Activated T-helper 2 cell treated with anti-CD3 and anti-CD28 coated beads, Interferon-gamma antibody, Interleukin-2, Interleukin-4, amounts not matched to agents 10 μg/mL and 5 μg/mL and 100 μg/mL, durations not matched to agents 14 hours and 24 hours and 36 hours (primary cell): ENCODE results near the gene CISD1. TPM values are rescaled to one million over a fixed set of nuclear protein-coding genes. Genes with fewer than 3 reads are reported as not detected.
"Not testable (repeated sequence)": the region's sequence is repeated elsewhere in the genome, so short reads cannot be mapped to it uniquely, and the experiment has no call there.

Source experiments
- DNase-seq: peaks from one replicate; pipeline ENCODE4 v3.0.0; 2021; ENCODE audit warnings: low spot score
- H3K27ac Mint-ChIP-seq: one replicate; pipeline ENCODE4 v1.8.0; 2021; ENCODE audit warnings: mixed read lengths
- H3K27me3 Mint-ChIP-seq: one replicate; pipeline ENCODE4 v1.8.0; 2021; ENCODE audit warnings: low read depth, mixed read lengths
- H3K36me3 Mint-ChIP-seq: one replicate; pipeline ENCODE4 v1.8.0; 2021; ENCODE audit warnings: low read depth, mixed read lengths
- H3K4me1 Mint-ChIP-seq: one replicate; pipeline ENCODE4 v1.8.0; 2021; ENCODE audit warnings: low read depth, mixed read lengths
- H3K4me3 Mint-ChIP-seq: one replicate; pipeline ENCODE4 v1.8.0; 2021; ENCODE audit warnings: low read depth, mild to moderate bottlenecking, moderate library complexity, mixed read lengths
- H3K9me3 Mint-ChIP-seq: one replicate; pipeline ENCODE4 v1.8.0; 2021; ENCODE audit warnings: mixed read lengths
- intact Hi-C: fragments of 100-400 bp; cut with micrococcal nuclease; formaldehyde crosslinking; loops from one replicate; pipeline ENCODE4 v1.15.1; 2023
- total RNA-seq: library from RNA; stranded (reverse); gene quantifications from 2 replicates; pipeline ENCODE4 v1.2.3, GENCODE V29; 2022

CISD1 gene
- 39.7 and 43.2 TPM in 2 replicates for total RNA-seq

GRCh38 chr10:58268946-58269781 is at the start of gene CISD1:
Gene CISD1, plus strand, starts transcription at chr10:58269162. Its CDS starts 112 bp downstream, at chr10:58269274.
- H3K36me3 Mint-ChIP-seq: peaks cover 5% of the 10 kb centered on the region
- peak; percentile 94 for DNase-seq
- H3K4me3 Mint-ChIP-seq: peak within 1 kb of the TSS; percentile 90
- no peaks in the 10 kb centered on the region for H3K27me3 Mint-ChIP-seq
- intact Hi-C loops: loop anchor here (1.0 to 10.0 kb wide), 4 partner anchors 13 to 1636 kb away; partner anchors contain the start of genes CCDC6, TFAM and UBE2D1
- H3K4me1 Mint-ChIP-seq: peaks cover 20% of the 10 kb centered on the region
- no peaks in the 10 kb centered on the region for H3K9me3 Mint-ChIP-seq
- peak within 1 kb of the TSS; percentile 95 for H3K27ac Mint-ChIP-seq

GRCh38 chr10:58219875-58220274 is 49.1 kb upstream of the CISD1 start:
- Mint-ChIP-seq H3K36me3 (peaks cover 9% of the 10 kb centered on the region), H3K4me3 (no peak overlapping the region), H3K4me1 (peaks cover 3% of the 10 kb centered on the region), H3K27ac (no peak overlapping the region), H3K27me3 (no peaks in the 10 kb centered on the region), H3K9me3 (no peaks in the 10 kb centered on the region)
- DNase-seq: no peak
- intact Hi-C loops: loop anchor here (5.0 kb wide), 1 partner anchor 372 kb away; no protein-coding TSS in a partner anchor

- Mint-ChIP-seq H3K36me3 (peaks cover 13% of the 10 kb centered on the region), H3K9me3 (no peaks in the 10 kb centered on the region), H3K27ac (no peak overlapping the region), H3K4me3 (no peak overlapping the region), H3K27me3 (no peaks in the 10 kb centered on the region), H3K4me1 (peaks cover 3% of the 10 kb centered on the region)
- intact Hi-C loops: loop anchor here (5.0 kb wide), 1 partner anchor 371 kb away; no protein-coding TSS in a partner anchor
- DNase-seq: no peak
Observed at GRCh38 chr10:58220769-58221451, 48.1 kb upstream of the CISD1 start.

GRCh38 chr10:58225654-58226053 is 43.3 kb upstream of the CISD1 start:
- Mint-ChIP-seq H3K27me3 (no peaks in the 10 kb centered on the region), H3K4me1 (no peaks in the 10 kb centered on the region), H3K27ac (no peak overlapping the region), H3K4me3 (no peak overlapping the region), H3K36me3 (peaks cover 27% of the 10 kb centered on the region), H3K9me3 (no peaks in the 10 kb centered on the region)
- intact Hi-C loops: no loop called here
- DNase-seq: no peak

GRCh38 chr10:58229856-58230255 is 39.1 kb upstream of the CISD1 start:
- H3K27ac Mint-ChIP-seq, intact Hi-C loops, H3K4me1 Mint-ChIP-seq, DNase-seq, H3K9me3 Mint-ChIP-seq, H3K27me3 Mint-ChIP-seq, H3K4me3 Mint-ChIP-seq: not testable (repeated sequence)
- peaks cover 62% of the 10 kb centered on the region for H3K36me3 Mint-ChIP-seq

GRCh38 chr10:58237014-58237834 is 31.7 kb upstream of the CISD1 start:
- Mint-ChIP-seq H3K27ac (peak overlapping the region; percentile 20), H3K4me1 (peaks cover 18% of the 10 kb centered on the region), H3K27me3 (no peaks in the 10 kb centered on the region), H3K9me3 (peaks cover 5% of the 10 kb centered on the region), H3K4me3 (no peak overlapping the region), H3K36me3 (peaks cover 54% of the 10 kb centered on the region)
- intact Hi-C loops: loop anchor here (1.0 kb wide), 2 partner anchors 30 to 45 kb away; partner anchors contain the start of gene IPMK
- DNase-seq: no peak

- intact Hi-C loops: no loop called here
- no peaks in the 10 kb centered on the region for H3K27me3 Mint-ChIP-seq
- no peak for DNase-seq
- peaks cover 4% of the 10 kb centered on the region for H3K9me3 Mint-ChIP-seq
- no peak overlapping the region for H3K27ac Mint-ChIP-seq
- no peak overlapping the region for H3K4me3 Mint-ChIP-seq
- H3K4me1 Mint-ChIP-seq: peaks cover 18% of the 10 kb centered on the region
- H3K36me3 Mint-ChIP-seq: peaks cover 46% of the 10 kb centered on the region
Observed at GRCh38 chr10:58239561-58240169, 29.3 kb upstream of the CISD1 start.

- Mint-ChIP-seq H3K27me3 (no peaks in the 10 kb centered on the region), H3K36me3 (peaks cover 41% of the 10 kb centered on the region), H3K4me1 (peaks cover 18% of the 10 kb centered on the region), H3K4me3 (no peak overlapping the region), H3K27ac (no peak overlapping the region), H3K9me3 (peaks cover 6% of the 10 kb centered on the region)
- no peak for DNase-seq
- intact Hi-C loops: no loop called here
Observed at GRCh38 chr10:58240531-58240930, 28.4 kb upstream of the CISD1 start.

- intact Hi-C loops: no loop called here
- Mint-ChIP-seq H3K27me3 (no peaks in the 10 kb centered on the region), H3K36me3 (peaks cover 37% of the 10 kb centered on the region), H3K9me3 (peaks cover 13% of the 10 kb centered on the region), H3K27ac (no peak overlapping the region), H3K4me1 (peaks cover 18% of the 10 kb centered on the region), H3K4me3 (no peak overlapping the region)
- no peak for DNase-seq
Observed at GRCh38 chr10:58241346-58241745, 27.6 kb upstream of the CISD1 start.

- no peak overlapping the region for H3K27ac Mint-ChIP-seq
- H3K36me3 Mint-ChIP-seq: peaks cover 29% of the 10 kb centered on the region
- intact Hi-C loops: no loop called here
- no peaks in the 10 kb centered on the region for H3K27me3 Mint-ChIP-seq
- no peak overlapping the region for H3K4me3 Mint-ChIP-seq
- no peak for DNase-seq
- peaks cover 19% of the 10 kb centered on the region for H3K9me3 Mint-ChIP-seq
- peaks cover 10% of the 10 kb centered on the region for H3K4me1 Mint-ChIP-seq
Observed at GRCh38 chr10:58243269-58243668, 25.7 kb upstream of the CISD1 start.

GRCh38 chr10:58243801-58244200 is 25.2 kb upstream of the CISD1 start:
- Mint-ChIP-seq H3K9me3 (peaks cover 24% of the 10 kb centered on the region), H3K36me3 (peaks cover 31% of the 10 kb centered on the region)
- H3K4me3 Mint-ChIP-seq, H3K4me1 Mint-ChIP-seq, intact Hi-C loops, H3K27ac Mint-ChIP-seq, DNase-seq, H3K27me3 Mint-ChIP-seq: not testable (repeated sequence)

- H3K4me1 Mint-ChIP-seq, H3K27me3 Mint-ChIP-seq, H3K4me3 Mint-ChIP-seq, DNase-seq, intact Hi-C loops, H3K27ac Mint-ChIP-seq: not testable (repeated sequence)
- Mint-ChIP-seq H3K36me3 (peaks cover 31% of the 10 kb centered on the region), H3K9me3 (peaks cover 24% of the 10 kb centered on the region)
Observed at GRCh38 chr10:58244242-58244641, 24.7 kb upstream of the CISD1 start.
